OCI-LY7 (cell line): ENCODE results near the gene PGAM5.
"Not testable (repeated sequence)": the region's sequence is repeated elsewhere in the genome, so short reads cannot be mapped to it uniquely, and the experiment has no call there.

Source experiments
- EZH2phosphoT487 ChIP-seq: fragments of 200-600 bp; sonication (generic); IDR thresholded peaks from 2 replicates; pipeline ENCODE4 v1.6.1; 2018; ENCODE audit warnings: low read depth, borderline replicate concordance, mild to moderate bottlenecking, mixed run types, antibody characterized with exemption, low read length, moderate library complexity, mixed read lengths
- TF ChIP-seq, protein P1 (sequence below): fragments of 200-600 bp; sonication (generic); conservative IDR thresholded peaks from 2 replicates; pipeline ENCODE4 v1.5.1; 2014; ENCODE audit warnings: mild to moderate bottlenecking, antibody characterized with exemption, low read length, moderate library complexity, mixed read lengths

DNA sequence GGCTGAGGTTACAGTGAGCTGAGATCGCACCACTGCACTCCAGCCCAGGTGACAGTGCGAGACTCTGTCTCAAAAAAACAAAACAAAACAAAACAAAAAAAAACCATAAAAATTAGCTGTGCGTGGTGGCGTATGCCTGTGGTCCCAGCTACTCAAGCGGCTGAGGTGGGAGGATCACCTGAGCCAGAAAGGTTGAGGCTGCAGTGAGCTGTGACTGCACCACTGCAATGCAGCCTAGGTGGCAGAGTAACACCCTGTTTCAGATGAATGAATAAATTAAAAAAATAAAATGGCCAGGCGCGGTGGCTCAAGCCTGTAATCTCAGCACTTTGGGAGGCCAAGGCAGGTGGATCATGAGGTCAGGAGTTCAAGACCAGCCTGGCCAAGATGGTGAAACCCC is 43.0 kb downstream of the PGAM5 start:
- TF ChIP-seq, protein P1, sequence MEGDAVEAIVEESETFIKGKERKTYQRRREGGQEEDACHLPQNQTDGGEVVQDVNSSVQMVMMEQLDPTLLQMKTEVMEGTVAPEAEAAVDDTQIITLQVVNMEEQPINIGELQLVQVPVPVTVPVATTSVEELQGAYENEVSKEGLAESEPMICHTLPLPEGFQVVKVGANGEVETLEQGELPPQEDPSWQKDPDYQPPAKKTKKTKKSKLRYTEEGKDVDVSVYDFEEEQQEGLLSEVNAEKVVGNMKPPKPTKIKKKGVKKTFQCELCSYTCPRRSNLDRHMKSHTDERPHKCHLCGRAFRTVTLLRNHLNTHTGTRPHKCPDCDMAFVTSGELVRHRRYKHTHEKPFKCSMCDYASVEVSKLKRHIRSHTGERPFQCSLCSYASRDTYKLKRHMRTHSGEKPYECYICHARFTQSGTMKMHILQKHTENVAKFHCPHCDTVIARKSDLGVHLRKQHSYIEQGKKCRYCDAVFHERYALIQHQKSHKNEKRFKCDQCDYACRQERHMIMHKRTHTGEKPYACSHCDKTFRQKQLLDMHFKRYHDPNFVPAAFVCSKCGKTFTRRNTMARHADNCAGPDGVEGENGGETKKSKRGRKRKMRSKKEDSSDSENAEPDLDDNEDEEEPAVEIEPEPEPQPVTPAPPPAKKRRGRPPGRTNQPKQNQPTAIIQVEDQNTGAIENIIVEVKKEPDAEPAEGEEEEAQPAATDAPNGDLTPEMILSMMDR, result not testable (repeated sequence)
- not testable (repeated sequence) for TF ChIP-seq EZH2phosphoT487
